ENCODE measurements around the gene SRD5A1.

GRCh38 chr5:6601271-6601670, 32.0 kb upstream of the SRD5A1 start:
- TF ChIP-seq CTCF (IDR thresholded peaks at IDR 0.05) (no peak), POLR2AphosphoS5 (IDR thresholded peaks at IDR 0.05; ENCODE audit: low read depth, low read length) (no peak)

Data from Panc1 (cell line).